Hematopoietic multipotent progenitor cell treated with erythropoietin and hydrocortisone succinate and interleukin-3 and kit ligand, for 15 days (in vitro differentiated cells): Measurements from ENCODE around the gene RAD51B.
"Not testable (repeated sequence)": the region's sequence is repeated elsewhere in the genome, so short reads cannot be mapped to it uniquely, and the experiment has no call there.

Experiments used
- DNase-seq: peaks from one replicate; pipeline ENCODE4 v3.0.0-alpha.2; 2015; ENCODE audit warnings: low spot score

RAD51B gene

DNA sequence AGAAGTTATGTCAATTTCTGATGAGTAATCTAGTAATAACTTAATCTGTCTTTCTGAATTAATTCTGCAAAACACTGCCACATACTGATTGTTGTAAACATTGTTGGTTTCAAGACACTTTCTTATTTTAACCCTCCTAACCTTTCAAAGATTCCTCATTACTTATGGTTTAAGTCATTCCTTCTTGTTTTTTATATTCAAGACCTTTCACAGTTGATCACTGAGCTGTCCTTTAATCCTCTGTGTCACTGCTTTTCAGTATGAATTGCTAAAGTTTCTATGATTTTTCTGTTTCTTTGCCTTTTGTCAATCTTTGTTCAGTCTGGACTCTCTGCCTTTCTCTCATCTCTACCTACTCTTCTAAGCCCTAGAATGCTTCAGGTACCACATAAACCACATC is 164.7 kb downstream of the RAD51B start:
- no peak for DNase-seq

DNA sequence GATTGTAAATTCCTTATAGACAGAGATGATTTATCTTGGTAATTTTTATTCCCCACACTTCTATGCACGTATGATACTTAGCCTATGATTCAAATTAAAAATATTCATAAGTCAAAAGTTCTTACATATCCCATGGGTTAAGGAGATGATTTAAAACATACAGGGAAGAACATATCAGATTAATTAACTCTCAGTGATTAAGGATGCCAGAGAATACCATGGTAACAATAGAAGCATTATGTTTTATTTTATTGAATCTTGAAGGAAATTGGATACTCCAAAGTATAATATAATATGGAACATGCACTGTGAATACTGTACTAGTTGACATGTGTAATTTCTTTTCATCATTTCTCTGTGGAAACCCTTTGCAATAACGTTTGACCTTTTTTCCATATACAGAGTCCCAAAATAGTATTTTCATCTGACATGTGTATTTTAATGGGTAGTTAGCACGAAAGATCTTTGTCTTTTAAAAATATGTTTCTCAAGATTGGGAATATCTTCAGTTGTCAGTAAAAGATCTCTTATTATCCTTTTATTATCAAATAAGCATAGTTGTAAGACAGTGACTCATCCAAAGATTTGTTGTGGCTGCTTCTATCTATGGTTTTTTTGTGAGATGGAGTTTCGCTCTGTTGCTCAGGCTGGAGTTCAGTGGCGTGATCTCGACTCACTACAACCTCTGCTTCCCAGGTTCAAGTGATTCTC is 166.7 kb downstream of the RAD51B start:
- DNase-seq = no peak

DNA sequence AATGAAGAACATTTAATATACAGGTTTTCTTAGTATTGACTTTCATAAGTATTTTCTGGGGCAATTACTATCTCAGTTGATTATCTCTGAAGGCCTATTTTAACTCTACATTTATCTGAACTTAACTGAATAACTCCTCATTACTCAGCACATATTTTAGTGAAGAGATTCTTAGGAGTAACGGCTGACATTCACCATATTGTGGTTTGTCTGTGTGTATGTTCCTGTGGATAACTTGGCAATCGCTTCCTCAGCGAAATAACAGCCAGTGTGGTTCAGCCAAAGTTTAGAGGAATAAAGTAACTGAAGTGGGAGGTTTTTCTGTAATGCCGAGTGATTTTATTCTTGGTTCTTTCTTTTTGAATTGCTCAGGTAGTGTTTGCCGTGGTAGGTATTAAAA is 168.0 kb downstream of the RAD51B start:
- DNase-seq = no peak

DNA sequence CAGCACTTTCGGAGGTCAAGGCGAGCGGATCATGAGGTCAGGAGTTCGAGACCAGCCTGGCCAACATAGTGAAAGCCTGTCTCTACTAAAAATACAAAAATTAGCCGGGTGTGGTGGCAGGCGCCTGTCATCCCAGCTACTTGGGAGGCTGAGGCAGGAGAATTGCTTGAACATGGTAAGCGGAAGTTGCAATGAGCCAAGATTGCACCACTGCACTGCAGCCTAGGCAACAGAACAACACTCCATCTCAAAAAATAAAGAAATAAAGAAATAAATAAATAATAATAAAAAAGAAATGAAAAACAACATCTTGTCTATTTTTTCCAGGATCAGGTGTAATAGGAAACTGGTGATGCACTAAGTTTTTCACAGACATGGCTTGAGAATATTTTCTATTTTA is 168.6 kb downstream of the RAD51B start:
- DNase-seq = not testable (repeated sequence)

DNA sequence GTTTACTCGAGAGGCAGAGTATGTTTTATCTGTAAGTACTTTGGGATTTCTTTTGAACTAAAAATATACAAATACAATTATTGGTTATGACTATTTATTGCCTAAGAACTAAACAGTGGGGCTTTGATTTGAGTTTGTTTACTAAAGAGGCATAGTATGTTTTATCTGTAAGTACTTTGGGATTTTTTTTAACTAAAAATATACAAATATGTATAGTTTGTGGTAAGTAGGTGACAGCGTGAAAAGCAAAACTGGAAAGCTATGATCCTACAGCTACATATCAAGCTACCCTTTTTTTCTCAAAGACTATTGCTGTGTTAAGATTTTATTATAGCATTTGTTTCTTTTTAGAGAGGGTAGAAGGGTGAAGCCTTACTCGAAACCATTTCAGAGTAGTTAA is 171.0 kb downstream of the RAD51B start:
- no peak for DNase-seq

DNA sequence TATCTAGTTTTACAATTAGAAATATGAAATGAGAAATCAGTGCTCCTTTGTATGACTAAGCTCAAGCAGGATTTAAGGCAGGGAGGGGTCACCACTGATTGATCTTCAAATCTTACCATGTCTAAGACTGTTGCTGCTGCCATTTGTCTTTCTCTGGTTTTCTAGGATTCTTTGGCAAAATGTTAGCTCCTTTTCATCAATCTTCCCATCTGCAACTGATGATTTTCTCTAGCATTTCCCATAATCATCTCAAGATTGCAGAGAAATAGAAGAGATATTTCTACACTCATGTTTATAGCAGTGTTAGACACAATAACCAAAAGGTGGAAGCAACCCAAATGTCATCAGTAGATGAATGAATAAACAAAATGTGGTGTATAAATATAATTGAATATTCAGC is 175.0 kb downstream of the RAD51B start:
- no peak for DNase-seq

DNA sequence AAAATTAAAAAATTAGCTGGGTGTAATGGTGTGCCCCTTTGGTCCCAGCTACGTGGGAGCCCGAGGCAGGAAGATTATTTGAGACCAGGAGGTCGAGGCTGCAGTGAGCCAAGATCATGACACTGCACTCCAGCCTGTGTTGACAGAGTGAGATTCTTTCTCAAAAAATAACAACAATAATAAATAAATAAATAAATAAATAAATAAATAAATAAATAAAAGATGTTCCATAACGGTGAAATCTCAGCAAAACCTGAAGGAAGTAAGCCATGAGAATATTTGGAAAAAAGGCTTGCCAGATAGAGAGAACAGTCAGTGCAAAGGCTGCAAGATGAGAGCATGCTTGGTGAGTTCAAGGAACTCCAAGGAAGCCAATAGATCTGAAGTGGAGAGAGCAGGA is 176.7 kb downstream of the RAD51B start:
- DNase-seq = no peak

DNA sequence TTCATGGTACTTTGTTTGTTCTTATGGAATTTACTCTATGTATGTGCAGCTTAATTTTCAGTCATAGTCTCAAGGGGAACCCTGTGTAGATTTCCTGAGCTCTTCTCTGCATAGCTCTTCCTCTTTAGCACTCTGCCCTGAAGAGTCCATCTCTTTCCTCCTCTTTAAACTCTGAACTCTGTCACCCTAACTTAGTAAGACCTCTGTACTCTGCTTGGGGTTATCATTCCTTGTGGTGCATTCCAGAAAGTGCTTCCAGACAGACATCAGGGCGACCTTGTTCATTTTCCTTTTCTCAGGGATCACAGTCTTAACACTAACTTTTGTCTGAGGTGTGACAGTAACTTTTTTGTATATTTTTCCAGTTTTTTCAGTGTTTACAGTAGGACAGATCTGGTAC is 179.3 kb downstream of the RAD51B start:
- no peak for DNase-seq

DNA sequence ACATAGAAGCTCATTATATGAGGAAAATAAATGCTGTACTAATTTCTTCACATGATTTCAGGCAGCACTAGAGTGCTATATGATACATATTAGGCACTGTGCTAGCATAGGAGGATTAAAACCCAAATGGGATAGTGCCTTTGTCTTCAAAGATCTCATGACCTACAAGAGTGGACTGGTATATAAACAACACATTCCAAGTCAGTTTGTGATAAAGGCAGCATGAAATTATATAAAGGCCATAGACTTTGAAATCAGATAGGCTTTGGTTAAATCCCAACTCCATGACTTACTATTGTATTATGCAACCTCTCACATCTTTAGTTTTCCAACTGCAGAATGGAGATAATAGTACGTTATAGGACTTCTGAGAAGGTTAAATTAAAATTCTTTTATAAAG is 179.7 kb downstream of the RAD51B start:
- no peak for DNase-seq

DNA sequence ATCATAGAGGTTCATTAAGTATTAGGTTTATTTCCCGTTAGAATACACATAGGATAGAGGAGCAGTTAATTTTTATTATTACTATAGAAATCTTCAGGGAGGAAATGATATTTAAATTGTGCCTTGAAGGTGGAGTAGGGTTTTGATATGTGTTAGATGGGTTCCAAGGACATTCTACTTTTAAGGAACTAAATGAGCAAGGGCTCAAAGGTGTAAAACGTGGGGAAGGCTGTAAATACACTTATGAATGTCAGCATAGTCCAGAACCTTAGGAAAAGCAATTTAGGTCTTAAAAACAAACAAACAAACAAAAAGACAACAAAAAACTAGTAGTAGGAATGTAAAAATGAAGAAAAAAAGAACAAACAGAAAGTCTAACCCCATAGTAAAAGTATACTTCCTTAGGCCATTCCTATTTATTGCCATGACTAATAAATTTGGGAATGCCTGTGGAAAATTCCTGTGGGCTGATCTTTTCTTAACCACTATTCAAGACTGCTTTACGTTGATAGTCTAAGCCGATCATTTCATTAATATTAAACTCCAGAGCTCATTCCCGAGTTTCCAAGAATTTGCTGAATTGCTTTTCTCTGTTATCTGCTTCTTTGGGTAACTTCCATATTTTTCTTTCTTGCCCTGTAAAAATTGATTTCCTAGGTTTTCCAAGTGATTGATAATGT is 180.3 kb downstream of the RAD51B start:
- no peak for DNase-seq

DNA sequence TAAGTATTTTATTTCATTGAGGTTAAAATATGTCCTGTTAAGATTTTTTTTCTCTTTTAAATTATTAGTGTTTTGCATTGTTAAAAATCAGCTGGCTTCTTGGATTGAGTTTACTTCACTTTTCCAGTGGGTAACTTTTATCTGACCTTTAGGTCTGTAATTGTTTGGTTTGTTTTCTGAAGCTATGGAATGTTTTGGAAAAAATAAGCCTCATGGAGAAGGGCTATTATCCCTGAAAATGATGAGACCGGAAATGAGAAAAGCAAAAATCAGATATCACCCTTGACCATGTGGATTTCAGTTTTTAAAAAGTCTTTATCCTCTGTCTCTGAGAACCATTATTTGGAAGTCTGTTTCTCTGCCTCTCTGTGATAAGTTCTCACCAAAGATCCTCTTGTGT is 180.9 kb downstream of the RAD51B start:
- DNase-seq = no peak

DNA sequence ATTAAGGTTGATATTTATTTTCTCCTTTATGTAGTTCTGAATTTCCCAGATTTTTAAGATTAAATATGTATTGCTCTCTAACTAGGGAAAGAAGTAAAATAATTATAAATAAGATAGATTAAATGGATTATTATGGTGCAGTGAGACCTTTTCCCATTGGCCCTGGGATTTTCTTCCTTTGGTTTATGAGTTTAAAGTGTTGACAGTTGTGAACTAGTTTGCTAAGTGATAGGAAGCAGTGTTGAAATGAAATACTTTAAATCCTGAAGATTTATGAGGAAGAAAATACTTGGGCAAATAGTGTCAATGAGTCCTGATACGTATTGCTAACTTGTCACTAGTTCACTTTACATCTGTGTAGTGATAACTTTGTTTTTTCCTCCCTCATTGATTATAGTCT is 188.9 kb downstream of the RAD51B start:
- no peak for DNase-seq

DNA sequence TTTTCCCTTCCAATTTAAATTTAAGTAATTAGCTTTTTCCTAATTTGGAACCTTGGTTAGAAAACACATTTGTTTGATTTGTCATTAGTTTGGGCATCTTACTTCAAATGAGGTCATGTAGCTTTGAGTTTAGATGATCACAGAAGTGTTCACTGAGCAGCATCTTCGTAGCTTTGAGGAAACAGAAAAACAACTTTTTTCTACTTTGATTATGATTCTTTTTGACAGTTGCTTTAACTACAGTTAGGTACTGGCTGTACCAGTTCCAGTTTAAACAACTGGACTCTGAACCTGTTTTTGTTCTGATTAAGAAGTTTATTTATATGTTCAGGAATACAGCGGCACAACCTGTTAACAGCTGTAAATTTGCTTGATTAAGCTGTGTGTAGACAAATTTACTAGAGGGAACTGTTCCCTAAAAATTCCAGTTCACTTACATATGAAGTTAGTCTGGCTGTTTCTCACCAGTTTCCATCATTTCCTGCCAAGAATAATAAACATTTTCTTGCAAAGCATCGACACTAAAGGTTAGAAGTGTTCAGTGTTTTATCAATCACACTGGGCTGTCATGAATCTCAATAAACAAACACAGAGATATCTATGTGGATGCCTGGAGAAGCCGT is 191.9 kb downstream of the RAD51B start:
- DNase-seq = no peak

DNA sequence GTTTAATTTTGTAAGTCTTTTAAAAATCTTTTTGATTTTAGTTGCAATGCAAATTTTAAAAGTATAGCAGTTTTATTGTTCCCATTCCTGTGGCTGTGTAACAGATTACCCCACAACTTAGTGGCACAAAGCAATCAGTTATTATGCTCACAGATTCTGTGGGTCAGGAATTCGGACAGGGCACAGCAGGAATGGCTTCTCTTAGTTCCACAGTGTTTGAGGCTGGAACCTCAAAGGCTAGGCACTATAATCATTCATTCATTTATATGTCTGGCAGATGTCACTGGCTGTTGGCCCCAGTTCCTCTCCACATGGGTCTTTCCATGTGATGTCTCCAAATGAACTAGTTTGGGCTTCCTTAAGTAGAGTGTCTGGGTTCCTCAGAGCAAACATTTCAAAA is 193.3 kb downstream of the RAD51B start:
- DNase-seq = no peak

DNA sequence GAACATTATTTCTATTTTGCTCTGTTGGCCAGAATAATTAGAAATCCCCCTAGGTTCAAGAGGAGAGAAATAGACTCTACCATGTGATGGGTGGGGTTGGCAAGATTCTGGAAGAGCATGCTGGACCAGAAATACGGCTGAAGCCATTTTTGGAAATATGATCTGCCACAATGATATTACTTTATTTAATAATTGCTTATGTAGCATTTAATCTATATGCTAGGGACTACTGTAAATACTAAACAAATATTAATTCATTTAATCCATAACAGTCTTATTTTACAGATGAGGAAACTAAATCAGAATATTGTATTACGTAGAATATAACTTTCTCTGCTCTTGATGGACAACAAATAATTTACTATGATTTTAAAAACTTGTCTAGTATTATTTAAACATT is 193.7 kb downstream of the RAD51B start:
- no peak for DNase-seq

DNA sequence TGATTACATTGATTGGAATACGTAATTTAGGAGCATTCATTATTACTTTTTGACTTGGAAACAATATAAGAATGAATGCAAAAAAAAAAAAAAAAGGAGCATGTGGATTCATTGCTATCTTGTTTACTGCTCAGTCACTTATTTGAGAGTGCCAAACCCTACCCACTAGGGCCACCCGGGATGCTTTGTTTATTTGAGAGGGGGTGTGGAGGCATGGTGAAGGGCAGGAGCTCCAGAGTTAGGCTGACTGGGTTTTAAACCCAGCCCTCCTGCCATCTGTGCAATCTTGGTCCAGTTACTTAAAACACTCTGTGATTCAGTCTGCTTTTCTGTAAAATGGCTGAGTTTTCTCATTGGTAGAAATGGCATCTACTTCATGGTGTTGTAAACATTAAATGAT is 195.2 kb downstream of the RAD51B start:
- DNase-seq = no peak

DNA sequence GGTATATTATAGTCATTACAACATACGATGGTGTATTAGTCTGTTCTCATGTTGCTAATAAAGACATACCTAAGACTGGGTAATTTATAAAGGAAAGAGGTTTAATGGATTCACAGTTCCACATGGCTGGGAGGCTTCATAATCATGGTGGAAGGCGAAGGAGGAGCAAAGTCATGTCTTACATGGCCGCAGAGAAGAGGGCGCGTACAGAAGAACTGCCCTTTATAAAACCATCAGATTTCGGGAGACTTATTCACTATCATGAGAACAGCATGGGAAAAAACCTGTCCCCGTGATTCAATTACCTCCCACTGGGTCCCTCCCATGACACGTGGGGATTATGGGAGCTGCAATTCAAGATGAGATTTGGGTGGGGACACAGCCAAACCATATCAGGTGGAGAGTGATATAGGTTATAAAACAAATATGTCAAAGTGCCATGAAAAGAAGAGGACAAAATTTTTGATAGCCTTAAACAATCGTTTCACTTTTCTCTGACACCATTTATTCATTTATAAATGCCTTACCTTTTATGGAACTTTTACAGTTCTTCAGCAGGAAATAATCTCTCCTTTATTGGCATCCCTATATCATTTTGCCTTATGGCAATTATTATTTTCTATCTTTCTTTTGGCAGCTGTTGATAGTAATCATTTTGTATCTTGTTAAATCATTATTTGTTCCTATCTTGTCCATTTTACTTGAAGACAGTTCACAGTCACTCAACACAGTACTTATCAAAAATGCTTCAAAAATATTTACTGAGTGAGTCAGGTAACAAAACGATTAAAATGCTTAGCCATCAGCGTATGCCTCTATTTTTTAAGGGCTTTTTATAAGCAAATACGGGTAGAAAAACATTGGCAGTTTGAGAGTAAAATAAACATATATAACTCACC is 196.0 kb downstream of the RAD51B start:
- DNase-seq = no peak

DNA sequence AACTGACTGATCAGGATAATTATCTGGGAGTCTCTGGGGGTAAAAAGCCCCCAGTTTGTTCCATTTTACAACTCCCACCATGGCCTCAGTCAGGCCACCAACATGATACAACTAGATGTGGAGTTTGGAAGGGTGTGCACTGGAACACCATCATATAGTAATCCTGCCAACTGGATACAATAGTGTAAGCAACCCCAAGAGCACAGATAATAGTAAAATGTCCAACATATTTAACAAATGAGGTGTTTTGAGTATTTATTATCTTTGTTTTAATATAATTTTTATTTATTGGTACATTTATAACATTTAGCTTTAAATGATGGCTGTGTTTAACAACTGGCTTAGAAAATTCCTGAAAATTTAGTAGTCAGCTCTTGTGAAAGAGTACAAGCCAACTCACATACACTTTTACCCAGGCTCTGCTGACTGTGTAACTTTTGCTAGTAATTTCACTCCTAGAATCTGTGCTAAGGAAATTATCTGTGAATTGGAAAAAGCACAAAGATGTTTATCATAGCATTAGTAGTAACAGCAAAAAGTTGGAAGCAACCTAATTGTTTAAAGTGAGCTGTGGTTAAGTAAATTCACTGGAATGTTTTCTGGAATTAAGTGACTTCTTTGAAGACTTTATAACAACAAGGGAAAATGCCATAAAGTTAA is 196.8 kb downstream of the RAD51B start:
- no peak for DNase-seq

DNA sequence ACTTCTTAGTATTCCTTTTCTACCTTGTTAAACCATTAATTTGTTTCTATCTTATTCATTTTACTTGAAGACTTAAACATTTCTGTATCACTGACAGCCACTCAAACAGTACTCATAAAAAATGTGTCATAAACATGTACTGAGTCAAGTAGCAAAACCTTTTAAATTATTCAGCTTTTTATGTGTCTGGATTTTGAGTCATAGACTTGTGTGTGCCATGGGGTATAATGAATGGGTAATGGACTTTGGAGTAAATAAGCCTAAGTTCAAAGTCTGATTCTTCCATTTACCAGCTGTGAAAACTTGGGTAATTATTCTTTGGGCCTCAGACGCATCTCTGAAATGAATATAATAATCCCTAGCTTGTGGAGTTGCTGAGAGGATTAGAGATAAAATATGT is 199.0 kb downstream of the RAD51B start:
- no peak for DNase-seq

DNA sequence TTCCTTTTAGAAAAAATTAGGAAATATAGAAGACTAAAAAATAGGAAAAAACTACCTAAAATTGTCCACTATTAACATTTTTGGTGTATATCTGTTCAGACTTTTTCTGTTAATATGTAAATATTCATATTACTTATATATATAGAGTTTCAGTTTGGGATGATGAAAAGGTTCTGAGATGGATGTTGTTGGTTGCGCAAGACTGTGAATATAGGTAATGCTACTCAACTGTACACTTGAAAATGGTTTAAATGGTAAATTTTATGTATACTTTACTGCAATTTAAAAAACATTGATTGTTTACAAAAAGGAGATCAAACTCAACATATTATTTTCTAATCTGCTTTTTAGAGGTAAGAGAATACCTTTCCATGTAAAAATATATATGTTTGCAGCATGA is 200.9 kb downstream of the RAD51B start:
- DNase-seq = no peak

DNA sequence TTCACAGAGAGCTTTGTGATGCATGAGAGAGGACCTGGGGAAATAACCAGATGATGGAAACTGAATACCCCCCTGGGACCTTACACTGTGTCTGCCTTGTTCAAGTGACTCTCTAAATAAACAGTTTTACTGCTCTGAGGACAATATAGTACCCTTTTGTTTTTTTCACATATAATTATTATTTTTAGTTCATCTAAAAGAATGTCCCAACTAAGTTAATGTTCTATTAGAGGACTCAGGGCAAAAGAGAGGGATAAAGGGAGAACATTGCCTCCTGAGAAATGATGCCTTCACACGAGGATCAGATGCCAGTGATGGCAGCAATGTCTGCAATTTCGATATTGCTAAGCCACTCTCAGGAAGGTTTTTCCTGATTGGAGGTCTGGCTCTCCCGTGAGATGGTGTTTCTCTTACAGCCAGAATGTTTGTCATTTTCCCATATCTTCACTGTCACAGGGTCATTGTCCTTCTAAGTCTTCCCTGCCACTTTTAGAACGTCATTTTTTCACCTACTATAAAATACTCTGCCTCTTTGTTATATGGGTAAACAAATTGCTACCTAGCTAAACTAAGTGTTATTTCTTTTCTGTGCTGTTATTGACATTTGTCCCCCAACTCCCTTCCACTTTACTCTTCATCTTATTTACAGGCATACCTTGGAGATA is 201.6 kb downstream of the RAD51B start:
- DNase-seq = no peak

DNA sequence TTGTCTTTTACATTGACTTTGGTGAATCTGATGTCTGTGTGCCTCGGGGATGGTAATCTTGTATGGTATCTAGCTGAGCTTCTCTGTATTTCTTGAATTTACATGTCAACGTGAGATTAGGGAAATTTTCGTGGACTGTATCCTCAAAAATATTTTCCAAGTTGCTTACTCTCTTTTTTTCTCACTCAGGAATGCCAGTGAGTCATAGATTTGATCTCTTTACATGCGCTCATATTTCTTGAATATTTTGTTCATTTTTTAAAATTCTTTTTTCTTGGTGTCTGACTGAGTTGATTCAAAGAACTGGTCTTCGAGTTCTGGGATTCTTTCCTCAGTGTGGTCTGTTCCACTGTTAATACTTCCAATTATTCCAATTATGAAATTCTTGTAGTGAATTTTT is 207.7 kb downstream of the RAD51B start:
- no peak for DNase-seq
